Gastroesophageal sphincter (tissue), 3 donors: ENCODE results near the gene DLGAP3.

ENCODE experiments used
- CTCF ChIP-seq, 4 experiments: fragments of 200-600 bp in 2 of 4; fragments of 450-650 bp in 2 of 4; sonication (generic) in 1 of 4; IDR thresholded peaks; one replicate each; pipeline ENCODE4 v1.5.1; 2017 to 2019; ENCODE audit warnings: antibody characterized with exemption in 4 of 4, mild to moderate bottlenecking in 2 of 4, moderate library complexity in 2 of 4
- POLR2AphosphoS5 ChIP-seq: sonication (generic); formaldehyde crosslinking; IDR thresholded peaks from one replicate; pipeline ENCODE4 v1.6.1; 2017; ENCODE audit warnings: antibody characterized with exemption

- TF ChIP-seq CTCF (IDR thresholded peaks at IDR 0.05) (no peak), POLR2AphosphoS5 (no peak)
These were observed 61.0 kb downstream of the DLGAP3 start for GRCh38 chr1:34868230-34869049.
